ENCODE results near the gene TSNAX.

DNA sequence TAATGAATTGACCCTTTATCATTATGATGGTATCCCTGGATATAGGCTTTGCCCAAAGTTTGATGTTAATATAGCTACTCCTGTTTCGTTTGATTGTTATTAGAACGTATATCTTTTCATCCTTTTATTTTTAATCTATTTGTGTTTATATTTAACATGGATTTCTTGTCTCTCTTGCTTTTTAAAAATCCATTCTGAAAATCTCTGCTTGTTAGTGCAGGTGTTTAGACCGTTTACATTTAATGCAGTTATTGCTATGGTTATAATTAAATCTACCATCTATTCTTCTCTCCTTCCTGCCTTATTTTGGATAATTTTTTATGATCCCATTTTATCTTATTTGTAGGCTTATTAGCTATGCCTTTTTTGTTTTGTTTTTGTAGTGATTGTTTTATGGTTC, 12.4 kb downstream of the TSNAX start:
- TF ChIP-seq, protein P1, sequence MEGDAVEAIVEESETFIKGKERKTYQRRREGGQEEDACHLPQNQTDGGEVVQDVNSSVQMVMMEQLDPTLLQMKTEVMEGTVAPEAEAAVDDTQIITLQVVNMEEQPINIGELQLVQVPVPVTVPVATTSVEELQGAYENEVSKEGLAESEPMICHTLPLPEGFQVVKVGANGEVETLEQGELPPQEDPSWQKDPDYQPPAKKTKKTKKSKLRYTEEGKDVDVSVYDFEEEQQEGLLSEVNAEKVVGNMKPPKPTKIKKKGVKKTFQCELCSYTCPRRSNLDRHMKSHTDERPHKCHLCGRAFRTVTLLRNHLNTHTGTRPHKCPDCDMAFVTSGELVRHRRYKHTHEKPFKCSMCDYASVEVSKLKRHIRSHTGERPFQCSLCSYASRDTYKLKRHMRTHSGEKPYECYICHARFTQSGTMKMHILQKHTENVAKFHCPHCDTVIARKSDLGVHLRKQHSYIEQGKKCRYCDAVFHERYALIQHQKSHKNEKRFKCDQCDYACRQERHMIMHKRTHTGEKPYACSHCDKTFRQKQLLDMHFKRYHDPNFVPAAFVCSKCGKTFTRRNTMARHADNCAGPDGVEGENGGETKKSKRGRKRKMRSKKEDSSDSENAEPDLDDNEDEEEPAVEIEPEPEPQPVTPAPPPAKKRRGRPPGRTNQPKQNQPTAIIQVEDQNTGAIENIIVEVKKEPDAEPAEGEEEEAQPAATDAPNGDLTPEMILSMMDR (IDR thresholded peaks at IDR 0.05; ENCODE audit: insufficient read depth, low read length): no peak
- TF ChIP-seq POLR2AphosphoS5 (IDR thresholded peaks at IDR 0.05; ENCODE audit: low read depth): no peak
- no peak for TF ChIP-seq GABPA (IDR thresholded peaks at IDR 0.05; ENCODE audit: low read depth)

Data from HL-60 (cell line).